Natural killer cell (primary cell): ENCODE data around the gene SNX9. TPM values are rescaled to one million over a fixed set of nuclear protein-coding genes. Genes with fewer than 3 reads are reported as not detected.

Experiments used
- ATAC-seq, 3 donors: fragments of 150-1000 bp in 2 of 3; fragments of 200-7000 bp in 1 of 3; cut with Tn5 transposase; 1 replicate in 1 of 3; 2 replicates in 2 of 3; pipeline ENCODE4 v1.10.0; 2021; ENCODE audit warnings: mild to moderate bottlenecking in 2 of 3, moderate library complexity in 2 of 3
- DNase-seq, 2 donors: peaks; one replicate each; pipeline versions ENCODE4 v3.0.0 to v3.0.0-alpha.2; 2013 to 2021; ENCODE audit warnings: mixed read lengths in 1 of 2
- H3K27ac ChIP-seq: one replicate; pipeline ENCODE4 v1.5.1; 2013; ENCODE audit warnings: mild to moderate bottlenecking, low read length
- H3K27me3 ChIP-seq: one replicate; pipeline ENCODE4 v1.6.1; 2013; ENCODE audit warnings: low read length; ENCODE audit not compliant: control insufficient read depth, insufficient read depth
- H3K36me3 ChIP-seq: one replicate; pipeline ENCODE4 v1.6.1; 2013; ENCODE audit warnings: low read length; ENCODE audit not compliant: control insufficient read depth, insufficient read depth
- H3K4me1 ChIP-seq: one replicate; pipeline ENCODE4 v1.6.1; 2013; ENCODE audit warnings: low read length; ENCODE audit not compliant: control insufficient read depth, insufficient read depth
- H3K4me3 ChIP-seq: one replicate; pipeline ENCODE4 v1.5.1; 2013; ENCODE audit warnings: low read length
- H3K9me3 ChIP-seq: one replicate; pipeline ENCODE4 v1.6.1; 2013; ENCODE audit warnings: low read length; ENCODE audit not compliant: control insufficient read depth, insufficient read depth
- H3K27ac Mint-ChIP-seq, 2 donors: one replicate each; pipeline ENCODE4 v1.8.0; 2022; ENCODE audit warnings: mild to moderate bottlenecking in 2 of 2, mixed read lengths in 2 of 2, moderate library complexity in 1 of 2
- H3K27me3 Mint-ChIP-seq, 2 donors: one replicate each; pipeline ENCODE4 v1.8.0; 2022; ENCODE audit warnings: low read depth in 2 of 2, mixed read lengths in 2 of 2
- H3K36me3 Mint-ChIP-seq: one replicate; pipeline ENCODE4 v1.8.0; 2022; ENCODE audit warnings: mixed read lengths
- H3K4me1 Mint-ChIP-seq, 2 donors: one replicate each; pipeline ENCODE4 v1.8.0; 2022; ENCODE audit warnings: mixed read lengths in 2 of 2
- H3K4me3 Mint-ChIP-seq: one replicate; pipeline ENCODE4 v1.8.0; 2022; ENCODE audit warnings: mild to moderate bottlenecking, moderate library complexity, mixed read lengths
- H3K9me3 Mint-ChIP-seq, 2 donors: one replicate each; pipeline ENCODE4 v1.8.0; 2022; ENCODE audit warnings: mixed read lengths in 2 of 2
- WGBS: methylation state at CpG from one replicate; pipeline ENCODE4 v1.1.7; 2013; ENCODE audit warnings: missing lambda C conversion rate; ENCODE audit not compliant: insufficient coverage; 5-methylcytosine and 5-hydroxymethylcytosine counted together
- intact Hi-C: fragments of 100-400 bp; cut with micrococcal nuclease; formaldehyde crosslinking; loops from one replicate; pipeline ENCODE4 v1.14.2; 2022
- total RNA-seq, 4 donors: library from RNA; stranded (reverse); fragments of 120-200 nt in 1 of 4; gene quantifications; one replicate each; pipeline versions ENCODE4 v1.2.3 to v1.2.4, GENCODE V29; 2013 to 2022
- TF ChIP-seq, protein P1 (sequence below): fragments of 200-600 bp; IDR thresholded peaks from one replicate; pipeline ENCODE4 v1.8.0; 2022; ENCODE audit warnings: antibody characterized with exemption

The SNX9 gene
- total RNA-seq, 3 donors from 2014 or later (not counting 1 experiment from before 2014, with no cell fraction given): 6.0 to 9.7 (median 7.3) TPM

DNA sequence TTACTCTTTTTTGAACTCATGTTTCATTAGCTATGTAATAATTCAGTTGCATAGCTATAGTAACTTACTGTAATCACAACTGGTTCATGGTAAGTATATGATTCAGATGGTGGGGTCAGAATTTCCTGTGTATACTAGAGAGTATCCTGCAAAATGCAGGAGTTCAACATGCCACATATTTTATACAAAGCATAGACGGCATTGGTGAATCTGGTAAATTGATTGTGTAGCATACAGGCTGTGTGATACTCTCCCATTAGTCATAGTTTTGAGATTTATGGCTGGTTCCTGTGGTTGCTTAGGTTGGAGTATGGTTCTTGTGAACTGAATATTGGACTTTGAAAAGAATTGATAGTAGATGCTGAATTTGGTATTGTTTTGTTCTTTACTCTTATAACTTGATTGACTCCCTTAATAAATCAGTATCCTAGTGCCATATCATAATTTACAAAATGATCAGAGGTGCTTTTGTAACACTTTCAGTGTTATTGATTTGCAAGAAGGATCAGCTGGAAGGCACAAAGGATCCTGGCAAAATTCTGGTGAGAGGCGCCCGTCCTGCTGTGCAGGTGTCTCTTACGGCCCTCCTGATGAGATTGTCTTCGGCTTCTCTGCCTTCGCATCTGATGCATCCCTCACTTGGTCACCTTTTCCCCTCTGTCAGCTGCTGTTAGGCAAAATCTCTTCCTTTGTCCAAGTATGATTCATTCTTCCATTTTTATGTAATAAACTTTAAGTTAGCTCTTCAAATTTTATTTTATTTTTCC, 22.6 kb downstream of the SNX9 start:
- H3K4me1 Mint-ChIP-seq: peaks cover 12 to 29% of the 10 kb centered on the region in 2 donors
- no peaks in the 10 kb centered on the region for H3K9me3 ChIP-seq
- intact Hi-C loops: no loop called here
- no peaks in the 10 kb centered on the region for H3K36me3 Mint-ChIP-seq
- no peaks in the 10 kb centered on the region for H3K9me3 Mint-ChIP-seq
- no peak overlapping the region for H3K27ac Mint-ChIP-seq
- no peak overlapping the region for H3K27ac ChIP-seq
- no peaks in the 10 kb centered on the region for H3K27me3 ChIP-seq
- DNase-seq (no peak), ATAC-seq (no peak)
- TF ChIP-seq, protein P1, sequence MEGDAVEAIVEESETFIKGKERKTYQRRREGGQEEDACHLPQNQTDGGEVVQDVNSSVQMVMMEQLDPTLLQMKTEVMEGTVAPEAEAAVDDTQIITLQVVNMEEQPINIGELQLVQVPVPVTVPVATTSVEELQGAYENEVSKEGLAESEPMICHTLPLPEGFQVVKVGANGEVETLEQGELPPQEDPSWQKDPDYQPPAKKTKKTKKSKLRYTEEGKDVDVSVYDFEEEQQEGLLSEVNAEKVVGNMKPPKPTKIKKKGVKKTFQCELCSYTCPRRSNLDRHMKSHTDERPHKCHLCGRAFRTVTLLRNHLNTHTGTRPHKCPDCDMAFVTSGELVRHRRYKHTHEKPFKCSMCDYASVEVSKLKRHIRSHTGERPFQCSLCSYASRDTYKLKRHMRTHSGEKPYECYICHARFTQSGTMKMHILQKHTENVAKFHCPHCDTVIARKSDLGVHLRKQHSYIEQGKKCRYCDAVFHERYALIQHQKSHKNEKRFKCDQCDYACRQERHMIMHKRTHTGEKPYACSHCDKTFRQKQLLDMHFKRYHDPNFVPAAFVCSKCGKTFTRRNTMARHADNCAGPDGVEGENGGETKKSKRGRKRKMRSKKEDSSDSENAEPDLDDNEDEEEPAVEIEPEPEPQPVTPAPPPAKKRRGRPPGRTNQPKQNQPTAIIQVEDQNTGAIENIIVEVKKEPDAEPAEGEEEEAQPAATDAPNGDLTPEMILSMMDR: no peak
- H3K36me3 ChIP-seq: no peaks in the 10 kb centered on the region
- WGBS: 79% methylated on average over 6 of the region's 6 CpGs
- peaks cover 0 to 7% of the 10 kb centered on the region in 2 donors for H3K27me3 Mint-ChIP-seq
- H3K4me1 ChIP-seq: no peaks in the 10 kb centered on the region
- H3K4me3 ChIP-seq: no peak overlapping the region
- no peak overlapping the region for H3K4me3 Mint-ChIP-seq

DNA sequence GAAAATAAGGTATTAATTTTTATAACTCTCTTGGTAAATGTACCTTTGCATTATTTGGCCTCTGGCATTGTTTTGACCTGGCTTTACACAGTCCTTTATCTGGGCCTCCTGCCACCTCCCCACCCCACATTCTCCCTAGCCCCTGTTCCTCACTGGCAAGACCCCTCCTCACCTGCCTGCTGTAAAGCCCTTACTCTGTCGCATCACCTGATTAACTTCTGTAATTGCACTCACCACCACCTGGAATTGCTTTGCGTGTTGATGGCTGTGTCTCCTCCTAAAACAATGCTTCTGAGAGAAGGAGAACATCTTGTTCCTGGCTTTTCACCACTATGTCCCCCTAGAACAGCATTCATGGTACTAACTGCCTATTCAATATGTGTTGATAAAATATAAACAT, 24.8 kb downstream of the SNX9 start:
- H3K9me3 ChIP-seq: peaks cover 8% of the 10 kb centered on the region
- Mint-ChIP-seq H3K4me1 (peaks cover 6 to 19% of the 10 kb centered on the region in 2 donors), H3K27me3 (no peaks in the 10 kb centered on the region), H3K4me3 (no peak overlapping the region), H3K36me3 (peaks cover 4% of the 10 kb centered on the region), H3K27ac (no peak overlapping the region), H3K9me3 (peaks cover under 1 to 5% of the 10 kb centered on the region in 2 donors)
- ATAC-seq (no peak), DNase-seq (no peak)
- WGBS: 100% methylated on average over 2 of the region's 2 CpGs
- no peak overlapping the region for H3K4me3 ChIP-seq
- H3K27me3 ChIP-seq: no peaks in the 10 kb centered on the region
- no peak overlapping the region for H3K27ac ChIP-seq
- H3K4me1 ChIP-seq: no peaks in the 10 kb centered on the region
- TF ChIP-seq, protein P1: no peak
- intact Hi-C loops: no loop called here
- no peaks in the 10 kb centered on the region for H3K36me3 ChIP-seq

DNA sequence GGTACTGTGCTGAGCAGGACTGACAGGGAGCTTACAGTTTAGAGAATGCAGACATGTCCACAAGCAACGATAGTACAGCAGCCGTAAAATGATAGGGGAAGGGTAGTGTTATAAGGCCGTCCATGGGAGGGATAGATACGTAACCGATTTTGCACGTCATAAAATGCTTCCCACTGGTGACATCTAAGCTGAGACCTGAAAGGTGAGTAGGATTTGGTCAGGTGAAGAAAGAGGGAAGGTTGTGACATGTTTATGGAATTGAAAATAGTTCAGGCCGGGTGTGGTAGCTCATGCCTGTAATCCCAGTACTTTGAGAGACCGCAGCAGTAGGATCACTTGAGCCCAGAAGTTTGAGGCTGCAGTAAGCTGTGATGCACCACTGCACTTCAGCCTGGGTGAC, 25.6 kb downstream of the SNX9 start:
- Mint-ChIP-seq H3K9me3 (peaks cover 4 to 11% of the 10 kb centered on the region in 2 donors), H3K27ac (no peak overlapping the region), H3K4me3 (no peak overlapping the region), H3K36me3 (peaks cover 13% of the 10 kb centered on the region), H3K27me3 (no peaks in the 10 kb centered on the region), H3K4me1 (peaks cover 6 to 24% of the 10 kb centered on the region in 2 donors)
- Histone ChIP-seq H3K4me3 (no peak overlapping the region), H3K36me3 (no peaks in the 10 kb centered on the region), H3K27me3 (no peaks in the 10 kb centered on the region), H3K9me3 (peaks cover 8% of the 10 kb centered on the region), H3K4me1 (no peaks in the 10 kb centered on the region), H3K27ac (no peak overlapping the region)
- no peak for ATAC-seq
- TF ChIP-seq, protein P1: no peak
- intact Hi-C loops: no loop called here
- WGBS: 95% methylated on average over 8 of the region's 8 CpGs
- DNase-seq: no peak
